IPS DF 4.7 (cell line): ENCODE measurements around the gene THBS3.
"Not testable (repeated sequence)": the region's sequence is repeated elsewhere in the genome, so short reads cannot be mapped to it uniquely, and the experiment has no call there.

ENCODE experiments used
- DNase-seq: peaks from one replicate; pipeline ENCODE4 v3.0.0-alpha.2; 2013; ENCODE audit warnings: low spot score; ENCODE audit errors: extremely low read depth

Gene THBS3

DNA sequence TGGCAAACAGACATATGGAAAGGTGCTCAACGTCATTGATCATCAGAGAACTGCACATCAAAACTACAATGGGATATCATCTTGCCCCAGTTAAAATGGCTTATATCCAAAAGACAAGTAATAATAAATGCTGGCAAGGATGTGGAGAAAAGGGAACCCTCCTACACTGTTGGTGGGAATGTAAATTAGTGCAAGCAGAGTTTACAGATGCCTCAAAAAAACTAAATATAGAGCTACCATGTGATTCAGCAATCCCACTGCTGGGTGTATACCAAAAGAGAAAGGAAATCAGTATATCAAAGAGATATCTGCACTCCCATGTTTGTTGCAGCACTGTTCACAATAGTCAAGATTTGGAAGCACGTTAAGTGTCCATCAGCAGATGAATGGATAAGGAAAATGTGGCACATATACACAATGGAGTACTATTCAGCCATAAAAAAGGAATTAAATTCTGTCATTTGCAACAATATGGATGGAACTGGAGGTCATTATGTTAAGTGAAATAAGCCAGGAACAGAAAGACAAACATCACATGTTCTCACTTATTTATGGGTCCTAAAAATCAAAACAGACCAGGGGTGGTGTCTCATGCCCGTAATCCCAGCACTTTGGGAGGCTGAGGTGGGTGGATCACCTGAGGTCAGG, 51.6 kb downstream of the THBS3 start:
- DNase-seq, result not testable (repeated sequence)
